Measurements from ENCODE around the gene NKX6-1.

The NKX6-1 gene

DNA sequence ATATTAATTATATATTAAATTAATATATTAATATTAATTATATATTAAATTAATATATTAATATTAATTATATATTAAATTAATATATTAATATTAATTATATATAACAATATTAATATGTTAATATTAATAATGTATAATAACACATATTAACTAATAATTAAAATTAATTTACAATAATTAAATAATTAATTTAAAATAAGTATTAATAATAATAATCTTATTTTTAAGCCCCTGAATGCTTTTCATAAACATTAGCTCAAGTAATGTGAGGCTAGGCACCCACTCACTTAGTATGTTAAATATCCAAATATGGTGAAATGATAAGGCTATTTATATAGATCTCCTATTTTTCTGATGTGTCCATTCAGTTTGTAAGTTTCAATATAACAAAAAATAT is 26.9 kb downstream of the NKX6-1 start:
- no peak for DNase-seq

DNA sequence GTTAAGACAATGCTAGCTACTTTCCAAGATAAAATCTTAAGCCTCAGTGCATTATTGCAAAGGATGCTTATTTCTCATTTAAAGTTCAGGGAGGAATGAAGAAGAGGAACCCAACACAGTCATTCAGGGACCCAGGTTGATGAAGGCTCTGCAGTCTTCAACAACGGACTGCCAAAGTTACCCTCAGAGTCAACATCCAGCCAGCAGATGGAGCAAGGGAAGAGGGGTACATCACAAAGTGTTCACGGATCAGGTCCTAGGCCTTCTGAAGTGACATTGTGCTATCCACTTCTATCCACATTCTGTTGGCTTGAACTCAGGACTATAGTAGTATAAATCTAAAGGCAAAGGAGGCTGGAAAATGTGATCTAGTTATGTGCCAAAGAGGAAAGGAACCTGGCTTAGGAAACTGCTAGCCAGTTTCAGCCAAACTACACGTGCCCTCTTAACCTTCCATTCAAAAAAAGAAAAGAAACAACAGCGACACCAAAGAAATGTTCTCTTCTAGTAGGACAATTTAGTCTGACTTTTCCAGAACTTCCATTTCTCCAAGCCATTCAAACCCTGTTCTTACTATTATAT is 28.8 kb downstream of the NKX6-1 start:
- no peak for DNase-seq

DNA sequence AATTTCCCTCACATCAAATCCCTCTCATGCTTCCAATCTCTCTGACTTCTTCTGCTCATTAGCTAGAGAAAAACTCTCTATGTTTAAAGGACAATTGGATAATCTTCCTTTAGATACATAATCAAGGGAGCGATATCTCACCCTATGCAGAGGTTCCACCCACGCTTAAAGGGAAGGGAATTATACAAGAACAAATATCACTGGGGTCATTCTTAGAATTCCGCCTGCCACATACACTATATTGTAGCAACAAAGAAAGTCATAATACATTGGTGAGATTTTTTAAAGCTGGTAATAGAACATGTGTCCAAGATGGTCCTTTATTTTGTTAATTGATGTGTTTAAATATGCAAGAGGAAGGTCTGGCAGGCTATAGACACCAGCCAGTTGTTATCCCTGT is 31.5 kb downstream of the NKX6-1 start:
- no peak for DNase-seq

DNA sequence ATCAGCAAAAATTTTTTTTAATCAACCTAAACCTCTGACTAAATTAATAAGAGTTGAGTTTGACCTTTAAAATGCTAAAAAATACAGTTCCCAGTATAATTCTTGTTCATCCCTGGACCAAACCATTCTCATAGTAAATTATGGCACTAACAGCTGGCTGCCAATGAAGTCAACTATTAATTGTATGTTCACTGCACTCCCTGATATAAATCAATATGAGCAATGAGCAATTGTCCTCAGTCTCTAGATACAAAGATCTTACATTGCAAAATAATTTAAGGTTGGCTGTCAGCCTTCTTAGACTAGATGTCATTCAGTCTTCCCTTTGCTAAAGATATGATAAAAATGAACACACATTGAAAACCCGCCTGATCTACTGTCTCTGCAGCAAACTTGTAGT is 39.3 kb downstream of the NKX6-1 start:
- no peak for DNase-seq

DNA sequence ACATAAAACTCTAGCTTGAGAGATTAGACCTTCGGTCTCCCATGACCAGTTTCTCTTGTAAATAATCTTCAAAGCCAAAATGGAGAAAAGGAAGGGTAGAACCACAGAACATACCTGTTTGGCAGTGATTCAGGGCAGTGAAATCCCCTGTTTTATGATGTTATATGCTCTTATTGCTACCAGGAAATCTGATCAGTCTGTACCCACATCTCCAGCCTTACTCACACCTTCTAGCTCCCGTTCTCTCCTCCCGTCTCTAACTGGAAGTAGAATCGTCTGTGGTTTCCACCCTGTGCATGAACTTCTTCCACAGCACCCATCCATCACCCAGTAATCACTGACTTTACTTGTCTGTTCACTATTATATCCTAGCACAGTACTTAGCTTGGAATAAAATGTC is 42.9 kb downstream of the NKX6-1 start:
- no peak for DNase-seq

DNA sequence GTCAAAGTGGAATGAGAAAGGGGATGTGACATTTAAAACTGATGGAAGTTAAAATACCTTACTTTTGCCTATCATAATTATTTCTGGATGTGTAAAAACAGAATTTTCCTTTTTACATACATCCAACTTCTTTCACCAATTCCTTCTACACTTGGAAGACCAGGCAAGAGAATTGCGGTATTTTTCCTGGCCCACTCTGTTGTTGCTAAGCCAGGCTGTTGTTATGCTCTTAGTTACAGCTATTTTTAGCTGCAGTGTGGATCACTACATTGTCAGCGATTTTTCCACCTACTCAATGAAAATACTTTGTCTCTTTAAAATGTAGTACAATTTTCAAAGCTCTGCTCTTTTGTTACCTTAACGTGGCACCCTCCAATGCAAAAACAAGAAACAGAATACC is 43.4 kb downstream of the NKX6-1 start:
- DNase-seq = no peak

DNA sequence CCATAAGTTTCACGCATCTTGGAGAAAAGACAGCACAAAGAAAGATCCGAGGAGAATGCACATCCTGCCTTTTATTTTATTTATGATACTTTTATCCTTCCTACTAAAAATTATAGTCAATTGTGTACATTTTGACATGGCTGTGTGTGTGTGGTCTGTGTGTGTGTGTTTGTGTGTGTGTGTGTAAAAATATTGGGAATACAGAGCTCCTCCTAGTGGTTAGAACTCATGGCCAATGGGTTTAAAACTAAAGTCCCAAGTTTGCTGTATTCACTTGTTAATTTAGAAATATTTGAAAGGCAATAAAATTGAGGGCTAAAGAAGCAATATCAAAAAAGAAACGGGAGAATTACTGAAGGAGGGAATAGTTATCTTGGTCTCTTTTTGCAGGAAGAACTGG is 47.5 kb downstream of the NKX6-1 start:
- DNase-seq = no peak

DNA sequence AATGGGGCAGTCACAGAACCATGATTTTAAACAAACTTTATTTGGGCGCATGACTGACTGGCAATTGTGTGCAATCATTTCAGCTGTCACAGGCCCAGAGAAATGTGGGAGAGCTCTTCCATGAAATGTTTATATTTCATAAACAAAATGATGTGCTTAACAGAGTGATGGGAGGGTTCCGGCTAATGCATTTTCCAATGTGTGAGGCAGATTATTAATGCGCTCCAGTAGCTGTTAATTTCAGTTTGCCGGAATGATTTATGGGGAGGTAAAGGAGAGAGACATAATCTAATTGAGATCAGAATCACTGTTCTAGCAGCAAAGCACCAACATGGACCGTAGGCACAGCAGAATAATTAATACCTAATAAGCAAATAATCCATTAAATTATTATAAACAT is 55.6 kb downstream of the NKX6-1 start:
- DNase-seq = no peak

DNA sequence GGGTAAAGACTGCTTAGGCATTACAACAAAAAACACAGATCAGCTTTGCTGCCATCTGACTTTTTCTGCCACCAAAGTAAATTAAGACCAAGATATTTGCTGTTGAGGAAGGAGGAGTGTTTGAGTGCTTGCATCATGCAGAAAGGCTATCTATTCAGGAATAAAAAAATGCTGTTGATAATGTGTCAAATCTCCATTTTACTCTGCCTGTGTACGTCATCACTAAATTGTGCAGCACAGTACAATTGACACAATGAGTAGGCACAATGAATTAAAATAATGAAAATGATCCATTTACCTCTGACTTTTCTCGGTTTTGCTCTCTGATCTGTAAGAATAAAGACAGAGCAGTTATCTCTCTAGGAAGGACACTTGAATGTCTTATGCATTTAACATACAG is 56.3 kb downstream of the NKX6-1 start:
- no peak for DNase-seq

Measured in NCI-H345 (cell line).